Thoracic aorta (tissue), 2 donors: ENCODE results near the gene PYGB. TPM values are rescaled to one million over a fixed set of nuclear protein-coding genes. Genes with fewer than 3 reads are reported as not detected.

Source experiments
- ATAC-seq: fragments of 150-250 bp; one replicate; pipeline ENCODE4 v1.8.0; 2017; ENCODE audit warnings: low read depth; ENCODE audit not compliant: insufficient number of reproducible peaks, low FRiP score
- DNase-seq: peaks from one replicate; pipeline ENCODE4 v3.0.0-alpha.2; 2020; ENCODE audit warnings: low spot score
- H3K27ac ChIP-seq, 2 donors: fragments of 200-600 bp; sonication (generic); 1 replicate in 1 of 2; 2 replicates in 1 of 2; pipeline ENCODE4 v1.5.1; 2016; ENCODE audit warnings: mild to moderate bottlenecking in 2 of 2, moderate library complexity in 2 of 2
- H3K27me3 ChIP-seq: fragments of 200-600 bp; sonication (generic); replicated peaks from 2 replicates; pipeline ENCODE4 v1.6.0; 2016; ENCODE audit warnings: mild to moderate bottlenecking; ENCODE audit not compliant: insufficient read depth
- H3K36me3 ChIP-seq: fragments of 200-600 bp; sonication (generic); one replicate; pipeline ENCODE4 v1.5.1; 2016
- H3K4me1 ChIP-seq, 2 donors: fragments of 200-600 bp; sonication (generic); 1 replicate in 1 of 2; 2 replicates in 1 of 2; pipeline versions ENCODE4 v1.5.1 to v1.6.0; 2016; ENCODE audit warnings: low read depth in 2 of 2, mild to moderate bottlenecking in 1 of 2; ENCODE audit not compliant: control insufficient read depth in 1 of 2
- H3K4me3 ChIP-seq: fragments of 200-600 bp; sonication (generic); 2 replicates; pipeline ENCODE4 v1.5.1; 2016; ENCODE audit warnings: mild to moderate bottlenecking
- H3K9me3 ChIP-seq: fragments of 200-600 bp; sonication (generic); 2 replicates; pipeline ENCODE4 v1.5.1; 2016
- CTCF ChIP-seq: fragments of 200-600 bp; sonication (generic); IDR thresholded peaks from one replicate; pipeline ENCODE4 v1.5.1; 2019; ENCODE audit warnings: antibody characterized with exemption
- total RNA-seq, 2 donors: library from RNA; depleted of rRNA; stranded (reverse); fragments of >200 nt; gene quantifications; one replicate each; pipeline versions ENCODE4 v1.1.0 to v1.2.3, GENCODE V29; 2016

Gene PYGB
- total RNA-seq, 2 donors from 2014 or later = 124 to 256 TPM

- DNase-seq (no peak), ATAC-seq (no peak)
- Histone ChIP-seq H3K9me3 (no peaks in the 10 kb centered on the region), H3K27me3 (no peaks in the 10 kb centered on the region), H3K4me1 (peaks cover 9 to 12% of the 10 kb centered on the region in 2 donors), H3K4me3 (no peak overlapping the region), H3K27ac (no peak overlapping the region), H3K36me3 (peaks cover 12% of the 10 kb centered on the region)
- no peak for TF ChIP-seq CTCF
These were observed 75.8 kb downstream of the PYGB start for GRCh38 chr20:25323496-25324246.

DNA sequence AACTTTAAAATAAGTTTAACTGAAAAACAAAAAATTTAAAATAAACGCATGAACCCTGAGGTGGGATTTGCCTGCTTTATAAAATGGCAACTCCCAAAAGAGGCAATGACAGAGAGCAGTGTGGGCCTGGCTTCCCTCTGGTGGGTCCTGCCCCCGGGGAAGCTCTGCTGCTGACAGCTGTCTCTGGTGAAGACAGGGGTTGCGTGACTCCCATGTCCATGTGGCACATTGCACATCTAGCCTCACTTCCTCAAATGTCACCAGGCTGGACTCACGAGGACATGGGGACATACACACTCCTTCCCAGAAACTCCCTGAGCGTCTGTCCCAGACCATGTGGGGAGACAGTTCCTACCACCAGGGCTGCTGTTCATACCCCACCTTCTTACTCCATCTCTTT, 76.5 kb downstream of the PYGB start:
- Histone ChIP-seq H3K4me1 (peaks cover 9 to 19% of the 10 kb centered on the region in 2 donors), H3K27ac (no peak overlapping the region), H3K4me3 (no peak overlapping the region), H3K9me3 (no peaks in the 10 kb centered on the region), H3K36me3 (peaks cover 12% of the 10 kb centered on the region), H3K27me3 (no peaks in the 10 kb centered on the region)
- no peak for TF ChIP-seq CTCF
- ATAC-seq = peak; percentile 39
- no peak for DNase-seq

- no peak for TF ChIP-seq CTCF
- Histone ChIP-seq H3K36me3 (peaks cover 9% of the 10 kb centered on the region), H3K9me3 (no peaks in the 10 kb centered on the region), H3K27ac (no peak overlapping the region), H3K4me1 (peaks cover 9 to 19% of the 10 kb centered on the region in 2 donors), H3K4me3 (no peak overlapping the region), H3K27me3 (no peaks in the 10 kb centered on the region)
- ATAC-seq (no peak), DNase-seq (no peak)
These were observed 77.2 kb downstream of the PYGB start for GRCh38 chr20:25325073-25325472.

- DNase-seq (no peak), ATAC-seq (no peak)
- peaks cover 9 to 19% of the 10 kb centered on the region in 2 donors for H3K4me1 ChIP-seq
- H3K4me3 ChIP-seq = no peak overlapping the region
- H3K9me3 ChIP-seq = no peaks in the 10 kb centered on the region
- peaks cover 7% of the 10 kb centered on the region for H3K36me3 ChIP-seq
- no peaks in the 10 kb centered on the region for H3K27me3 ChIP-seq
- TF ChIP-seq CTCF = no peak
- H3K27ac ChIP-seq = no peak overlapping the region
These were observed 78.1 kb downstream of the PYGB start for GRCh38 chr20:25325997-25326396.

GRCh38 chr20:25327521-25328235, 79.8 kb downstream of the PYGB start:
- Histone ChIP-seq H3K36me3 (peaks cover 4% of the 10 kb centered on the region), H3K4me3 (no peak overlapping the region), H3K9me3 (no peaks in the 10 kb centered on the region), H3K4me1 (peaks cover 9 to 19% of the 10 kb centered on the region in 2 donors), H3K27me3 (no peaks in the 10 kb centered on the region), H3K27ac (no peak overlapping the region)
- DNase-seq (no peak), ATAC-seq (no peak)
- TF ChIP-seq CTCF = no peak
